SKM-1 treated with dmso at 0.1 percent for 144 hours (cell line): ENCODE data around the gene DHDH.
"Not testable (repeated sequence)": the region's sequence is repeated elsewhere in the genome, so short reads cannot be mapped to it uniquely, and the experiment has no call there.

Experiments used
- DNase-seq: peaks from one replicate; lab custom pipeline; 2025; ENCODE audit not compliant: unreplicated experiment; lab: John Stamatoyannopoulos, UW

The DHDH gene

GRCh38 chr19:48915757-48916156 lies 17.7 kb upstream of the DHDH start:
- DNase-seq = no peak

- DNase-seq = no peak
These were observed 15.4 kb upstream of the DHDH start for GRCh38 chr19:48918071-48918470.

- DNase-seq = no peak
These were observed 14.7 kb upstream of the DHDH start for GRCh38 chr19:48918801-48919247.

GRCh38 chr19:48919271-48919670 lies 14.2 kb upstream of the DHDH start:
- not testable (repeated sequence) for DNase-seq

GRCh38 chr19:48920949-48921348 lies 12.6 kb upstream of the DHDH start:
- DNase-seq = no peak

- DNase-seq = no peak
These were observed 11.6 kb upstream of the DHDH start for GRCh38 chr19:48921721-48922500.

GRCh38 chr19:48922548-48923490 lies 10.7 kb upstream of the DHDH start:
- DNase-seq = no peak

- DNase-seq = no peak
These were observed 8.2 kb upstream of the DHDH start for GRCh38 chr19:48925240-48925843.

GRCh38 chr19:48925890-48926289 lies 7.6 kb upstream of the DHDH start:
- DNase-seq = not testable (repeated sequence)

- DNase-seq = no peak
These were observed 6.6 kb upstream of the DHDH start for GRCh38 chr19:48926909-48927308.

GRCh38 chr19:48927692-48928091 lies 5.8 kb upstream of the DHDH start:
- DNase-seq = not testable (repeated sequence)

GRCh38 chr19:48928164-48929025 lies 5.1 kb upstream of the DHDH start:
- no peak for DNase-seq

- no peak for DNase-seq
These were observed 1.3 kb downstream of the DHDH start for GRCh38 chr19:48934837-48935236.

- DNase-seq = no peak
These were observed 2.4 kb downstream of the DHDH start for GRCh38 chr19:48935864-48936263.

GRCh38 chr19:48938256-48938655 lies 4.8 kb downstream of the DHDH start:
- no peak for DNase-seq

- no peak for DNase-seq
These were observed 7.4 kb downstream of the DHDH start for GRCh38 chr19:48940902-48941301.

- no peak for DNase-seq
These were observed 9.6 kb downstream of the DHDH start for GRCh38 chr19:48943081-48943480.

GRCh38 chr19:48945415-48945814 lies 11.9 kb downstream of the DHDH start:
- no peak for DNase-seq

GRCh38 chr19:48945817-48946216 lies 12.3 kb downstream of the DHDH start:
- no peak for DNase-seq

- DNase-seq = no peak
These were observed 13.2 kb downstream of the DHDH start for GRCh38 chr19:48946463-48947257.
